Measurements from ENCODE around the gene THSD7A. TPM values are rescaled to one million over a fixed set of nuclear protein-coding genes. Genes with fewer than 3 reads are reported as not detected.

The THSD7A gene
- total RNA-seq, 1 experiment from 2014 or later = 5.2 TPM

DNA sequence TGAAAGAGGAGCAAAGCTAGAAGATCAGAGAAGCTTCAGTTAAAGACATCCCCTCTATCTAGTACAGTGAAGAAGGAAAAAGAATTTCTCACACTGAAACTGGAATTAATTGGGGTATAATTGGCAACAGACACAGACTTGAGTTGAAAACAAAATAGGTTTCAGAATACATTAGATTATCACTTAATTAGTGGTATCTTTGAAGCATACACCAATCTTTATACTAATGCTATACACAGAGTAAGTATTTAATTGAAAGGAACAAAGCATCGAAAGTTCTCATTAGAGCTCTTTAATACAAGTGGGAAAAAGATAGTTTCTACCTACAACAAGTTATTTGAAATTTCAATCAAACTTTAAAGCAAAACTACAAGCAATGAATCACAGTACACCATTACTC is 128.2 kb downstream of the THSD7A start:
- no peak for DNase-seq (ENCODE audit: low read depth)

GRCh38 chr7:11702938-11703337 is 129.1 kb downstream of the THSD7A start:
- DNase-seq (ENCODE audit: low read depth) = no peak

GRCh38 chr7:11701829-11702560 is 130.0 kb downstream of the THSD7A start:
- DNase-seq (ENCODE audit: low read depth) = peak; percentile 16

- DNase-seq (ENCODE audit: low read depth) = no peak
These were observed 132.3 kb downstream of the THSD7A start for GRCh38 chr7:11699666-11700065.

- DNase-seq (ENCODE audit: low read depth) = no peak
These were observed 133.6 kb downstream of the THSD7A start for GRCh38 chr7:11698384-11698871.

GRCh38 chr7:11690395-11690794 is 141.6 kb downstream of the THSD7A start:
- no peak for DNase-seq (ENCODE audit: low read depth)

DNA sequence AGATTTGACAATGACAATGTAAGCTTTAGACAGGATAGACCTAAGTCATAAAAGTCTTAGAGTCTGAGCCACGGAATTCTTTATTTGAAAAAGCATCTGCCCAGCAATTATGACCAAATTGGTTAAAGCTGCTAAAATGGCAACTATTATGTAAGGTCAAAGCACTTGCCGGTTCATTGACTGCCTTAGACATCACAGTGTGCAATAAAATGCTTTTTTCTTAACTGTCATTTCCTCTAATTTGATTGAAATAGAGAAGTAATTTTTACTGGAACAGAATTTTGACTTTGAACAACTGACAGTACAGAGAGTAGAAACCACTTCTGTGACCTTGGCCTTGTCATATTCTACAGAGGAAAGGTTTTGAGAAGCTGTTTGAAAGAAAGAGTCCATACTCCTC is 142.9 kb downstream of the THSD7A start:
- DNase-seq (ENCODE audit: low read depth) = no peak

- no peak for DNase-seq (ENCODE audit: low read depth)
These were observed 150.5 kb downstream of the THSD7A start for GRCh38 chr7:11681461-11681860.

GRCh38 chr7:11675163-11675562 is 156.8 kb downstream of the THSD7A start:
- no peak for DNase-seq (ENCODE audit: low read depth)

- DNase-seq (ENCODE audit: low read depth) = no peak
These were observed 163.3 kb downstream of the THSD7A start for GRCh38 chr7:11668727-11669126.

DNA sequence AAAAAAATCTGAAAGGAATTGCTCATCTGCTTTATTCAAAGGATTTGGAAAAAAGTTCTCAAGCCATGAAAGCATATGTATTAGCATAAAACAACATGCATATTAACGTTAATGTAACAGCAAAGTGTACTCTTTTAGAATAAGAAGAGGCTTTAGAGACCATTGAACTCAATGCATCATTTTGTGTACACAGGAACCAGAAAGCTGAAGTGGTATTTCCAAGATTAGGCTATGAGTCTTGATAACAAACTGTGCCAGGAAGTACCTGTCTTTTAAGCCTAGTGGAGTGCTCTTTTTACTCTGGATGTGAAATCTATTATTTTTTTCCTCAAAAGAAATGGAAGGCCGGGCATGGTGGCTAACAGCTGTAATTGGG is 164.2 kb downstream of the THSD7A start:
- DNase-seq (ENCODE audit: low read depth) = no peak

DNA sequence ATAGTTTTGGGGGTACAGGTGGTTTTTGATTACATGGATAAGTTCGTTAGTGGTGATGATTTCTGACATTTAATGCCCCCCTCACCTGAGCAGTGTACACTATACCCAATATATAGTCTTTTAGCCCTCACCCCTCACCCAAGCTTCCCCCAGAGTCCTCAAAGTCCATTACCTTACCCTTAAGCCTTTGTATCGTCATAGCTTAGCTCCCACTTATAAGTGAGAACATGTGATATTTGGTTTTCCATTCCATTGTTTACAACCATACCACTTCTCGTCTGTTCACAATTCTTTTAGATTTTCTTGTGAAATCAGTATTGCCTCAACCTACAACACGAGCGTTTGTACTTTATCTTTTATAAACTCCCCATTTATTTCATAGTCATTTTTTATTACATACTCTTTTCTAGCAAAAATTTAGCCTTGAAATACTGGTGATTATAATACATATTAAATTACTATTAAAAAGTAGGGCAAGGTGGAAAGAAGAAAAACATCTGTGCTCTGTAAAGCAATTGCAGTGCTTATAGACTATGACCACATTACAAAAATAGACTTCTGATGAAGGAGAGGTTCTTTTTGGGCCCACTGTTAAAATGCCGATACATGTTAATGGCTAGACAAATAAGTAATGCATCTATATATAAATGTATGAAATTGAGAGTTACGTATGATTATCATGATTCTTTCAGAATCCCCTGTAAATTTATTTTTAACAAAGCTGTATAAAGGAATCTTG is 164.8 kb downstream of the THSD7A start:
- DNase-seq (ENCODE audit: low read depth) = no peak

DNA sequence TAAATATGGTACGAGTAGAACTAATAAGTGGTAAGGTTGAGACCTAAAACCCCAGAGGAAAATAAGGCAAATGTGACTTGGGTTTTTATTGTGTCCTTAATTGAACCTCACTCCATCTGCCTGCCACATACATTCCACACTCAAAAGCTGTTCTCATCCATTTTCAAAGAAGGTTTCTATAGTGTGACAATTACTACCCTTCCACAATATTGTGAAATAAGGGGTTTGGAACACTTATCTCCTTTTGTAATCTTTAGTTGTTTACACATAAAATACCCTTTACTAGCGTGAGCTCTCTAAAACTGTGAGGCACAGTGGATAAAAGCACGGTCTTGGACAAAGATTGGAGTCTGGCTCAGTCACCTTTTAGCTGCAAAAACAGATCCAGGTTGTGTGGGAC is 166.6 kb downstream of the THSD7A start:
- DNase-seq (ENCODE audit: low read depth) = peak; percentile 22

- no peak for DNase-seq (ENCODE audit: low read depth)
These were observed 176.4 kb downstream of the THSD7A start for GRCh38 chr7:11655642-11656041.

DNA sequence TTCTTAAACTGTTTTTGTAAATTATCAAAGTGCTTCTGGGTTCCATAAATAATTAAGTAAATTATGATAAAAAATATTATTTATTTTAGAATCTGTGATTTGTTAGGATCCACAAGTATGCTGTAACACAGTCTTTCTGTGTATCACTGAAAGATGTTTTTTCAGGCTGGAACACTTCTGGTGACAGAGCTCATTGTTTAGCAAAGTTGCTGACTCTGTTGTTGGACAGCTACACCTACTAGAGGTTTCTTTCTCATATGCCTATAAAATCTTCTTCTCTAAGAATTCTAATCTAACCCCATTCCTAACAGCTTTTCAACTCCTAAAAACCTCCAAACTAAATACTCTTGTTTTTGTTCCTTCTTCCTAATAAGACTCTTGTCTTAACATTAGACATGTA is 176.8 kb downstream of the THSD7A start:
- DNase-seq (ENCODE audit: low read depth) = no peak

DNA sequence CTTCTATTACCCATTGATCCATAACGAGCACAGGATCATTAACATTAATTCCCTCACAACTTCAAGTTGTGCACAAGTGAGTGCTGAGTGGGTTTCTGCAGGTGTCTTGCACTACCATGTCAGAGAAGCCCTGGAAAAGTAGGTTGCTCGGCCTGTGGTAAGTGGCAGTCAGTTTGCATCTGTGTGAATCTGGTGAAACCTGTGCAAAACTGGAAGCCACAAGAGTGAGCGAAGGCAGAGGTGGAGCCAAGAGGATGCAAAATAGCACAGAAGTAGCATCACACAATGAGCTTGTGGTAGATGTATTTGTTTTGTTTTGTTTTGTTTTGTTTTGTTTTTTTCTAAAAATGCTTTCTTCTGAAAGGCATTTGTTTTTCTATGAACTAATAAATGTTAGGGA is 181.5 kb downstream of the THSD7A start:
- no peak for DNase-seq (ENCODE audit: low read depth)

DNA sequence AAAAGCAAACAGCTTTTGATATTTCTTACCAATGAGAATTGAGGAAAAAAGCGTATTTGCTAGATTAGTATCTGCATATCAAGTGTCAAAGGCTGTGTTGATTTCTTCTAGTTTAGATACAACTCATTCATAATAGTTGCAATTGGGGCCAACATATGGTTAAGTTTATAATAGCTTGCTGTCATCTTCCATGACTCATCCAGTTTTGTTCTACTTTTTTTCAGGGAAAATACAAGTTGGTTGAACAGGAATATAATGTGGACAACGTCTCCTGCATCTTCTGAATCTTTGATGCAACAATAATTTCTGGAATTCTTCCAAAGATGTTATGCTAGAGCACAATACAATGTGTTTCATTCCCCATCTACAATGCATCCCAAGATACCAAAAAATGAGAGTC is 182.0 kb downstream of the THSD7A start:
- DNase-seq (ENCODE audit: low read depth) = peak; percentile 25

DNA sequence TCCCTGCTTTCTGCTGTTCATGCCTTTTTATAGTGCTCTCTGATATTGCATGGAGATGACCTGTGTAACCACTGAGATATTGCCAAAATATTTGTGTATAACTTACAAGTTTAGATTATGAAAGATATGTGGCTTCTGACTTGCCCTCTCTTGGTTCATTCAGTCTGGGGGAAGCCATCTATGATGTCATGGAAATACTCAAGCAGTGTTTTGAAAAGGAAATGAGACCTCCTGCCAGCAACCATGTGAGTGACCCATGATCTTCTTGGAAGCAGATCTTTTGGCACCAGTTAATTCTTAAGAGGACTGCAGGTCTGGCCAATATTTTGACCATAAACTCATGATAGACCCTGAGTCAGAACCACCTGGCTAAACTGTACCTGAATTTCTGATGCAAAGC is 183.0 kb downstream of the THSD7A start:
- peak; percentile 45 for DNase-seq (ENCODE audit: low read depth)

DNA sequence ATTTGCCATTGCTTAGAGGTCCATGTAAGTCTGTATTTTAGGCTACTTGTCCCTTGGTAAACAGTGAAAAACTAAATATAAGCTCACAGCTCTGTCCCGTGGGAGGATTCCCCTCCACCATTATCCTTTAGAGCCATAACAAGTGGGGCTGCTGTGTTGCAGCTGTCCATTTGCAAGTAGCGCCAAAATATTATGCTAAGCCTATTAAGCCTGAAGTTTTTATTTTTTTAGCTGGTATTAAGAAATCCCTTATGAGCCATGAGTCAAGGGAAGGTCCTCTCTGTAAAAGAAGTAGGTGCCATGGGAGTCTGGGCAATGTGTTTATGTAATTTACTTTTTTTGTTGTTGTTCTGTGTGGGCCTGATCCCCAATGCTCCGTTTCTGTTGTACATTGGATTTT is 183.9 kb downstream of the THSD7A start:
- DNase-seq (ENCODE audit: low read depth) = no peak

DNA sequence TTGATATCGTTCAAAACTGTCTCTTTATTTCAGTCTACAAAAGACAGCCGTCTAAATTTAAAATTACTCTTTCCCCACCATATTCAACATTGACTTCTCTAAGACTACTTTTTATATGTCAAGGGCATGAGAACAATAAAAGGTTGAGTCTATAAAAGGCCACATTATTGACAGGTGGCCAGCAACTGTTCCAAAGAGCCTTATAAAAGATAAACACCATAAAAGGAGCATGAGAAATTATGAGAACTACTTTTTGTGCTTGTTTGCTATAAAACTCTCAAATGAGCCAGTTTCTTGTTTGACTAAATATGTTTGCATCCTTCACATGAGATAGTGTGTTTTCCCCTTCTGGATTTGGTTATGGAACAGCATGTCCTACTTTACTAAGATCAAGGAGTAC is 189.2 kb downstream of the THSD7A start:
- DNase-seq (ENCODE audit: low read depth) = no peak

GRCh38 chr7:11642276-11642675 is 189.7 kb downstream of the THSD7A start:
- no peak for DNase-seq (ENCODE audit: low read depth)

GRCh38 chr7:11638011-11638774 is 193.8 kb downstream of the THSD7A start:
- DNase-seq (ENCODE audit: low read depth) = no peak

GRCh38 chr7:11636274-11636673 is 195.7 kb downstream of the THSD7A start:
- no peak for DNase-seq (ENCODE audit: low read depth)

Measured in M059J (cell line).